HG02970 (cell line): ENCODE measurements around the gene ALX4.

Source experiments
- ATAC-seq: cut with Tn5 transposase; IDR thresholded peaks from one replicate; pipeline ENCODE4 v1.9.1; 2021; ENCODE audit warnings: mild to moderate bottlenecking, moderate library complexity, moderate number of reproducible peaks; ENCODE audit not compliant: unreplicated experiment, low FRiP score

The ALX4 gene

GRCh38 chr11:44252999-44253602 lies 56.8 kb downstream of the ALX4 start:
- no peak for ATAC-seq

- no peak for ATAC-seq
Measured at GRCh38 chr11:44250421-44250820, 59.5 kb downstream of the ALX4 start.

- no peak for ATAC-seq
Measured at GRCh38 chr11:44248109-44248508, 61.8 kb downstream of the ALX4 start.

- no peak for ATAC-seq
Measured at GRCh38 chr11:44247508-44247907, 62.4 kb downstream of the ALX4 start.

- no peak for ATAC-seq
Measured at GRCh38 chr11:44246726-44247125, 63.2 kb downstream of the ALX4 start.

- no peak for ATAC-seq
Measured at GRCh38 chr11:44244639-44245310, 65.2 kb downstream of the ALX4 start.

- no peak for ATAC-seq
Measured at GRCh38 chr11:44243595-44244343, 66.2 kb downstream of the ALX4 start.

- ATAC-seq, result no peak
Measured at GRCh38 chr11:44243086-44243485, 66.9 kb downstream of the ALX4 start.

GRCh38 chr11:44241851-44242250 lies 68.1 kb downstream of the ALX4 start:
- no peak for ATAC-seq

GRCh38 chr11:44237156-44237555 lies 72.8 kb downstream of the ALX4 start:
- ATAC-seq, result no peak

GRCh38 chr11:44236296-44236695 lies 73.6 kb downstream of the ALX4 start:
- ATAC-seq, result no peak

GRCh38 chr11:44235765-44236201 lies 74.2 kb downstream of the ALX4 start:
- ATAC-seq, result no peak

- no peak for ATAC-seq
Measured at GRCh38 chr11:44229624-44230023, 80.3 kb downstream of the ALX4 start.

GRCh38 chr11:44229098-44229497 lies 80.8 kb downstream of the ALX4 start:
- no peak for ATAC-seq

- no peak for ATAC-seq
Measured at GRCh38 chr11:44228379-44228778, 81.6 kb downstream of the ALX4 start.

- ATAC-seq, result no peak
Measured at GRCh38 chr11:44226945-44227344, 83.0 kb downstream of the ALX4 start.

GRCh38 chr11:44226490-44226889 lies 83.4 kb downstream of the ALX4 start:
- no peak for ATAC-seq

- no peak for ATAC-seq
Measured at GRCh38 chr11:44224867-44225501, 85.0 kb downstream of the ALX4 start.

GRCh38 chr11:44223238-44223637 lies 86.7 kb downstream of the ALX4 start:
- ATAC-seq, result no peak

- no peak for ATAC-seq
Measured at GRCh38 chr11:44221992-44222391, 87.9 kb downstream of the ALX4 start.

- ATAC-seq, result no peak
Measured at GRCh38 chr11:44221456-44221855, 88.5 kb downstream of the ALX4 start.
